ENCODE data around the gene NCAPD3. TPM values are rescaled to one million over a fixed set of nuclear protein-coding genes. Genes with fewer than 3 reads are reported as not detected.

NCAPD3 gene
- total and polyA plus RNA-seq, 9 donors = 5.8 to 12.1 (median 8.8) TPM

Other genes with a start within 250 kb of the NCAPD3 start
- gene JAM3, start 154.9 kb downstream of the NCAPD3 start, total RNA-seq = 10 to 100 TPM; 32.5 to 95.0 (median 72.3) TPM
- gene JAM3, start 154.9 kb downstream of the NCAPD3 start, polyA plus RNA-seq = 10 to 100 TPM; 43.1 to 86.5 TPM
- gene VPS26B, start 704 bp upstream of the NCAPD3 start, total RNA-seq = 10 to 100 TPM; 19.4 to 46.5 (median 36.3) TPM
- 10 to 100 TPM; 26.1 to 44.9 TPM for gene VPS26B, start 704 bp upstream of the NCAPD3 start, polyA plus RNA-seq
- gene THYN1, start 29.4 kb upstream of the NCAPD3 start, total RNA-seq = 10 to 100 TPM; 41.0 to 69.0 (median 51.9) TPM
- 10 to 100 TPM; 68.4 to 91.8 TPM for gene THYN1, start 29.4 kb upstream of the NCAPD3 start, polyA plus RNA-seq
- 10 to 100 TPM; 14.4 to 27.5 (median 20.4) TPM for gene ACAD8, start 29.6 kb upstream of the NCAPD3 start, total RNA-seq
- gene ACAD8, start 29.6 kb upstream of the NCAPD3 start, polyA plus RNA-seq = 10 to 100 TPM; 16.7 to 22.1 TPM
- gene GLB1L3, start 52.4 kb upstream of the NCAPD3 start, total RNA-seq = under 1 TPM in 4 of 7 donors, not detected in 3; 0.11 to 0.20 (median 0.12) TPM
- under 1 TPM in 1 of 2 donors, not detected in 1; 0.07 TPM for gene GLB1L3, start 52.4 kb upstream of the NCAPD3 start, polyA plus RNA-seq
- gene GLB1L2, start 108.0 kb upstream of the NCAPD3 start, total RNA-seq = 10 to 100 TPM in 6 of 7 donors, 1 to 10 TPM in 1; 9.8 to 21.6 (median 15.6) TPM
- gene GLB1L2, start 108.0 kb upstream of the NCAPD3 start, polyA plus RNA-seq = 10 to 100 TPM; 15.3 to 24.6 TPM
- gene B3GAT1, start 188.3 kb upstream of the NCAPD3 start, total RNA-seq = 1 to 10 TPM in 2 of 7 donors, under 1 TPM in 5; 0.18 to 1.4 (median 0.48) TPM
- under 1 TPM; 0.11 to 0.23 TPM for gene B3GAT1, start 188.3 kb upstream of the NCAPD3 start, polyA plus RNA-seq

Data from ovary (tissue), 9 donors.